Embryonic facial prominence (tissue), 1 donor: ENCODE data around the gene GHR.
"Not testable (repeated sequence)": the region's sequence is repeated elsewhere in the genome, so short reads cannot be mapped to it uniquely, and the experiment has no call there.

Source experiments
- DNase-seq: peaks from one replicate; pipeline ENCODE4 v3.0.0-alpha.2; 2016; ENCODE audit errors: extremely low spot score

The GHR gene

GRCh38 chr5:42643360-42643759, 220.1 kb downstream of the GHR start:
- no peak for DNase-seq

GRCh38 chr5:42645138-42645537, 221.9 kb downstream of the GHR start:
- DNase-seq, result no peak

- no peak for DNase-seq
These were observed 224.8 kb downstream of the GHR start for GRCh38 chr5:42648036-42648435.

- DNase-seq, result no peak
These were observed 225.7 kb downstream of the GHR start for GRCh38 chr5:42648915-42649314.

- no peak for DNase-seq
These were observed 226.8 kb downstream of the GHR start for GRCh38 chr5:42650084-42650483.

- no peak for DNase-seq
These were observed 230.5 kb downstream of the GHR start for GRCh38 chr5:42653705-42654104.

GRCh38 chr5:42654645-42655044, 231.4 kb downstream of the GHR start:
- DNase-seq, result no peak

GRCh38 chr5:42655982-42656650, 232.9 kb downstream of the GHR start:
- no peak for DNase-seq

- no peak for DNase-seq
These were observed 233.4 kb downstream of the GHR start for GRCh38 chr5:42656651-42657015.

GRCh38 chr5:42659869-42660268, 236.6 kb downstream of the GHR start:
- not testable (repeated sequence) for DNase-seq

GRCh38 chr5:42665857-42666256, 242.6 kb downstream of the GHR start:
- no peak for DNase-seq

GRCh38 chr5:42666869-42667268, 243.6 kb downstream of the GHR start:
- no peak for DNase-seq

- no peak for DNase-seq
These were observed 245.0 kb downstream of the GHR start for GRCh38 chr5:42668254-42668653.

- DNase-seq, result no peak
These were observed 249.7 kb downstream of the GHR start for GRCh38 chr5:42672925-42673324.

GRCh38 chr5:42675602-42676001, 252.4 kb downstream of the GHR start:
- no peak for DNase-seq

- DNase-seq, result no peak
These were observed 253.1 kb downstream of the GHR start for GRCh38 chr5:42676362-42676761.

GRCh38 chr5:42677156-42677842, 254.1 kb downstream of the GHR start:
- no peak for DNase-seq

- DNase-seq, result no peak
These were observed 256.8 kb downstream of the GHR start for GRCh38 chr5:42680046-42680445.

GRCh38 chr5:42685078-42685477, 261.8 kb downstream of the GHR start:
- not testable (repeated sequence) for DNase-seq

- no peak for DNase-seq
These were observed 266.2 kb downstream of the GHR start for GRCh38 chr5:42689391-42689790.

- no peak for DNase-seq
These were observed 268.2 kb downstream of the GHR start for GRCh38 chr5:42691413-42691937.

- DNase-seq, result no peak
These were observed 278.3 kb downstream of the GHR start for GRCh38 chr5:42701351-42702059.

- DNase-seq, result no peak
These were observed 280.0 kb downstream of the GHR start for GRCh38 chr5:42703238-42703637.
